Breast epithelium (tissue), 3 donors: Measurements from ENCODE around the gene HSFX2.
"Not testable (repeated sequence)": the region's sequence is repeated elsewhere in the genome, so short reads cannot be mapped to it uniquely, and the experiment has no call there.

ENCODE experiments used
- POLR2AphosphoS5 ChIP-seq, 3 donors: sonication (generic); formaldehyde crosslinking; IDR thresholded peaks; one replicate each; pipeline ENCODE4 v1.6.1; 2017; ENCODE audit warnings: antibody characterized with exemption in 3 of 3
- TF ChIP-seq, protein P1 (sequence below), 3 donors: fragments of 450-650 bp; IDR thresholded peaks; one replicate each; pipeline ENCODE4 v1.5.1; 2016 to 2017; ENCODE audit warnings: antibody characterized with exemption in 3 of 3, mild to moderate bottlenecking in 3 of 3, moderate library complexity in 3 of 3

DNA sequence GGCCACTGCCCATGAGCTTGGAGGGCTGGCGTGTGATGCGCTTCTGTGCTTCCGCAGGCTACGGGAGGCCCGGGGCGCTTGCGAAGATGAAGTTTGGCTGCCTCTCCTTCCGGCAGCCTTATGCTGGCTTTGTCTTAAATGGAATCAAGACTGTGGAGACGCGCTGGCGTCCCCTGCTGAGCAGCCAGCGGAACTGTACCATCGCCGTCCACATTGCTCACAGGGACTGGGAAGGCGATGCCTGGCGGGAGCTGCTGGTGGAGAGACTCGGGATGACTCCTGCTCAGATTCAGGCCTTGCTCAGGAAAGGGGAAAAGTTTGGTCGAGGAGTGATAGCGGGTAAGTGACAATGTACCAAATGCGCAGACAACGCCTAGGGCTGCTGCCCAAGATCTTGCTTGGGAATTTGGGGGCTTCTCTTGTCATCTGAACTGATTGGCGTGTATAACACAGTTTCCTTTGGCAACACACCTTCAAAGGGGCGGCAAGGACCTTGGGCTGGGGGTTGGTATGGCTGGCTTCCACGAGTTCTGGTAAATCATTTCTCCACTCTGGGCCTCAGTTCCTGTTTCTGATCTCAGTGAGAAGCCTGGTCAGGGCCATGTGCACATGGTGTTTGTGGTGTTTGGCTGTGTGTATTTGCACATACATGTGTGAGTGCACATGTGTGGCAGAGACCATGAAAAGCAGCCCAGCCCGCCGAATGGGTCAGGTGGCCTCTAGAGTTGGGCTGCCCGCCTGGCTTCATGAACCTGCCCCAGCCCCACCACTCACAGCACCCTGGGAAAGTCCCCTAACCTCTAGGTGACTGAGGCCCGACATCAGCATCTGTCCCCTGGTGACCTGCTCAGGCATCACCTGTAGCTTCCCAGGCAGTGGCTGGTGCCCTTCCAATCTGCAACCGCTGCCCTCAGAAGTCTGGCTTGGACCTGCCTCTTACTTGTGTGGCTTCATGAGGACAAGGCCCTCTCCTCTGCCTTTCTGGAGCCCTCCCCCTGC, 49.3 kb downstream of the HSFX2 start:
- TF ChIP-seq, protein P1, sequence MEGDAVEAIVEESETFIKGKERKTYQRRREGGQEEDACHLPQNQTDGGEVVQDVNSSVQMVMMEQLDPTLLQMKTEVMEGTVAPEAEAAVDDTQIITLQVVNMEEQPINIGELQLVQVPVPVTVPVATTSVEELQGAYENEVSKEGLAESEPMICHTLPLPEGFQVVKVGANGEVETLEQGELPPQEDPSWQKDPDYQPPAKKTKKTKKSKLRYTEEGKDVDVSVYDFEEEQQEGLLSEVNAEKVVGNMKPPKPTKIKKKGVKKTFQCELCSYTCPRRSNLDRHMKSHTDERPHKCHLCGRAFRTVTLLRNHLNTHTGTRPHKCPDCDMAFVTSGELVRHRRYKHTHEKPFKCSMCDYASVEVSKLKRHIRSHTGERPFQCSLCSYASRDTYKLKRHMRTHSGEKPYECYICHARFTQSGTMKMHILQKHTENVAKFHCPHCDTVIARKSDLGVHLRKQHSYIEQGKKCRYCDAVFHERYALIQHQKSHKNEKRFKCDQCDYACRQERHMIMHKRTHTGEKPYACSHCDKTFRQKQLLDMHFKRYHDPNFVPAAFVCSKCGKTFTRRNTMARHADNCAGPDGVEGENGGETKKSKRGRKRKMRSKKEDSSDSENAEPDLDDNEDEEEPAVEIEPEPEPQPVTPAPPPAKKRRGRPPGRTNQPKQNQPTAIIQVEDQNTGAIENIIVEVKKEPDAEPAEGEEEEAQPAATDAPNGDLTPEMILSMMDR (IDR thresholded peaks at IDR 0.05) = not testable (repeated sequence)
- not testable (repeated sequence) for TF ChIP-seq POLR2AphosphoS5 (IDR thresholded peaks at IDR 0.05)
